Stimulated activated CD4-positive, alpha-beta T cell treated with anti-CD3 and anti-CD28 coated beads, TNF-alpha, amount 100 ng/mL, for 1 hour (primary cell): ENCODE results near the gene SYP.
"Not testable (repeated sequence)": the region's sequence is repeated elsewhere in the genome, so short reads cannot be mapped to it uniquely, and the experiment has no call there.

ENCODE experiments used
- DNase-seq, 3 donors: peaks; one replicate each; pipeline ENCODE4 v3.0.0-alpha.2; 2020; ENCODE audit warnings: low read depth in 3 of 3, low spot score in 1 of 3

Gene SYP

DNA sequence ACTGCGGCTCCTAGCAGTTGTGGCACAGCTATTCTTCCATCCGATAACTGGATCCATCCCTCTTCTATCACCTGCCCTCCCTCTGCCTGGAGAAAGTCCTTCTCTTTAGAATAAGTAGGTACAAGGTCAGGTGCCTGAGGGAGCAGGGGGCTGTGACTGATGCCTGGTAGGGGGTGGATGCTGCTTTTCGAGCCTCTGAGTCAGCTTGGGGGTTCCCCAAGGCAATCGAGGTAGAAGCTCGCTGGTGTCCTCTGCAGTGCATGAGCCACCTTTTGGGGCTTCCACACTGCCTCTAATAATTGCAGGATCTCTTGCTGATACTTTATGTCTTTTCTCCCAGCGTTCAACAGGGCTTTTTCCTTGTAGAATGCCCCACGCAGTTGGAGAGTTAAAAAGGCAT, 56.8 kb downstream of the SYP start:
- DNase-seq = not testable (repeated sequence)

DNA sequence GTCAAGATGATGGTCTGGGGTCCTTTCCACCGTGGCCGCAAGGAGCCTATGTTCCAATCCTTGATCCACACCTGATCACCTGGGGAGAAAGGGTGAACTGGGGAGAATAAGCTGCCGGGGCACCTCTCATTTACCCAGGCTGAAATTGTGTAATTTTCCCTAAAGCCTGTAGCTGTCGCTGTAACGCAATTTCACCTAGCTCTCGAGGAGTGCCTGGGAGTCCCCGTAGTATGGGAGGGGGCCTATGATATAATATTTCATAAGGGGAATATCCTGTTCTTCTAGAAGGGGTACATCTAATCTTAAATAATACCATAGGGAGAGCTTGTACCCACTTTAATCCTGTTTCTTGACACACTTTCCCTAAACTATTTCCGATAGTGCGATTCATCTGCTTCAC, 57.7 kb downstream of the SYP start:
- not testable (repeated sequence) for DNase-seq

DNA sequence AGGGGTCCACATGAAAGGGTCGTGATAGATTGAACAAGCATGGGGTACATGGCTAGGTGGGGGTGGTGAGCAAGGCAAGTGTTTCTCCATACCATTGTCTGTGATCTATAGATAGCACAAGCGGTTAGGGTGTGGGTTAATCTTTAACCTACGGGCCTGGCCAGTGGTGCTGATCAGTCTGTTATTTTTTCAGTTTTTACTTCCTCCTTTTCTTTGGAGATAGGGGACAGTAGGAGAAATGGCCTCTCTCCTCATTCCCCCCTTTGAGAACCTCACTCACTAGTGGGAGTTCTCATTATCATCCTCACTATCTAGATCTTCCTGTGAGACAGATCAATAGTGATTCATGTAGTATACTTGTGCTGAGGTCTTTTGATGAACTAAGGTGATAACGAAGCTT, 60.3 kb downstream of the SYP start:
- no peak for DNase-seq
